GM11168 (cell line): ENCODE measurements around the gene NUMB.
"Not testable (repeated sequence)": the region's sequence is repeated elsewhere in the genome, so short reads cannot be mapped to it uniquely, and the experiment has no call there.

Experiments used
- in situ Hi-C: fragments of 300-500 bp; cut with MboI; formaldehyde crosslinking; loops from one replicate; pipeline ENCODE4 v1.12.0; 2022; ENCODE audit warnings: low sequenced_read_pairs; ENCODE audit not compliant: unreplicated experiment

NUMB gene

GRCh38 chr14:73426877-73427276 lies 31.5 kb downstream of the NUMB start:
- in situ Hi-C loops: no loop called here

- in situ Hi-C loops: no loop called here
Observed at GRCh38 chr14:73424453-73424852, 33.9 kb downstream of the NUMB start.

- in situ Hi-C loops: not testable (repeated sequence)
Observed at GRCh38 chr14:73423092-73423491, 35.3 kb downstream of the NUMB start.

- in situ Hi-C loops: no loop called here
Observed at GRCh38 chr14:73422515-73422914, 35.8 kb downstream of the NUMB start.

GRCh38 chr14:73418227-73418626 lies 40.1 kb downstream of the NUMB start:
- in situ Hi-C loops: no loop called here

- in situ Hi-C loops: not testable (repeated sequence)
Observed at GRCh38 chr14:73406248-73406647, 52.1 kb downstream of the NUMB start.

- in situ Hi-C loops: no loop called here
Observed at GRCh38 chr14:73403181-73403752, 55.1 kb downstream of the NUMB start.

- in situ Hi-C loops: no loop called here
Observed at GRCh38 chr14:73402579-73402978, 55.8 kb downstream of the NUMB start.

GRCh38 chr14:73397810-73398209 lies 60.5 kb downstream of the NUMB start:
- in situ Hi-C loops: no loop called here

GRCh38 chr14:73394317-73394716 lies 64.0 kb downstream of the NUMB start:
- in situ Hi-C loops: no loop called here

- in situ Hi-C loops: no loop called here
Observed at GRCh38 chr14:73393375-73393774, 65.0 kb downstream of the NUMB start.

GRCh38 chr14:73392329-73393257 lies 65.8 kb downstream of the NUMB start:
- in situ Hi-C loops: no loop called here

GRCh38 chr14:73387860-73388259 lies 70.5 kb downstream of the NUMB start:
- in situ Hi-C loops: not testable (repeated sequence)

GRCh38 chr14:73386342-73386741 lies 72.0 kb downstream of the NUMB start:
- in situ Hi-C loops: no loop called here

- in situ Hi-C loops: not testable (repeated sequence)
Observed at GRCh38 chr14:73385021-73385420, 73.3 kb downstream of the NUMB start.

- in situ Hi-C loops: no loop called here
Observed at GRCh38 chr14:73383356-73383755, 75.0 kb downstream of the NUMB start.

- in situ Hi-C loops: no loop called here
Observed at GRCh38 chr14:73381380-73382013, 76.8 kb downstream of the NUMB start.

GRCh38 chr14:73376585-73376984 lies 81.8 kb downstream of the NUMB start:
- in situ Hi-C loops: no loop called here

GRCh38 chr14:73375861-73376260 lies 82.5 kb downstream of the NUMB start:
- in situ Hi-C loops: no loop called here

GRCh38 chr14:73374218-73374617 lies 84.1 kb downstream of the NUMB start:
- in situ Hi-C loops: no loop called here

GRCh38 chr14:73372529-73372928 lies 85.8 kb downstream of the NUMB start:
- in situ Hi-C loops: no loop called here
